Uterus (tissue), 2 donors: ENCODE measurements around the gene POM121L2.

Experiments used
- CTCF ChIP-seq, 4 experiments: fragments of 200-600 bp in 2 of 4; fragments of 450-650 bp in 2 of 4; sonication (generic) in 2 of 4; IDR thresholded peaks; one replicate each; pipeline ENCODE4 v1.5.1; 2016 to 2019; ENCODE audit warnings: antibody characterized with exemption in 4 of 4, mild to moderate bottlenecking in 2 of 4, moderate library complexity in 1 of 4
- POLR2A ChIP-seq, 2 donors: fragments of 450-650 bp; IDR thresholded peaks; one replicate each; pipeline ENCODE4 v1.6.1; 2016; ENCODE audit warnings: antibody characterized with exemption in 2 of 2, mild to moderate bottlenecking in 1 of 2, moderate library complexity in 1 of 2

- TF ChIP-seq CTCF (IDR thresholded peaks at IDR 0.05): no peak
- TF ChIP-seq POLR2A (IDR thresholded peaks at IDR 0.05): no peak
Observed at GRCh38 chr6:27321370-27321769, 9.3 kb upstream of the POM121L2 start.
